Left ventricle myocardium inferior (tissue), 1 donor: Measurements from ENCODE around the gene CAMK2D. TPM values are rescaled to one million over a fixed set of nuclear protein-coding genes. Genes with fewer than 3 reads are reported as not detected.
A peak's percentile ranks its signal among the peaks of the same experiment; 100 is the strongest.

ENCODE experiments used
- DNase-seq: peaks from one replicate; pipeline ENCODE4 v3.0.0-alpha.2; 2020
- H3K27ac ChIP-seq: fragments of 200-600 bp; replicated peaks from 2 replicates; pipeline ENCODE4 v1.8.0; 2021
- H3K27me3 ChIP-seq: fragments of 200-600 bp; 2 replicates; pipeline ENCODE4 v1.8.0; 2021; ENCODE audit warnings: low read depth
- H3K36me3 ChIP-seq: fragments of 200-600 bp; 2 replicates; pipeline ENCODE4 v1.8.0; 2021
- H3K4me1 ChIP-seq: fragments of 200-600 bp; 2 replicates; pipeline ENCODE4 v1.8.0; 2021
- H3K4me3 ChIP-seq: fragments of 200-600 bp; 2 replicates; pipeline ENCODE4 v1.8.0; 2021; ENCODE audit warnings: mild to moderate bottlenecking, moderate library complexity
- H3K9me3 ChIP-seq: fragments of 200-600 bp; replicated peaks from 2 replicates; pipeline ENCODE4 v1.8.0; 2021
- CTCF ChIP-seq: fragments of 200-600 bp; IDR thresholded peaks from 2 replicates; pipeline ENCODE4 v1.8.0; 2021; ENCODE audit warnings: antibody characterized with exemption, mild to moderate bottlenecking, borderline replicate concordance
- intact Hi-C: fragments of 100-400 bp; cut with micrococcal nuclease; formaldehyde crosslinking; loops from one replicate; pipeline ENCODE4 v1.11.0; 2022
- total RNA-seq: library from RNA; stranded (reverse); fragmentation: NEBNext Ultra II Directional; extraction: Animal tissue kit (Norgen Biotek cat#: 25700); gene quantifications from one replicate; pipeline ENCODE4 v1.2.1, GENCODE V29; 2021
- donor health status: DM: no; HTN: yes; CAD: no; lungs with severe emphysema.

Gene CAMK2D
- total RNA-seq, 1 donor from 2014 or later, result 223 TPM

- no peak for DNase-seq
- no peak for TF ChIP-seq CTCF
- intact Hi-C loops, result no loop called here
- Histone ChIP-seq H3K36me3 (peaks cover 17% of the 10 kb centered on the region), H3K27me3 (no peaks in the 10 kb centered on the region), H3K4me3 (no peak overlapping the region), H3K27ac (peak overlapping the region; percentile 56), H3K4me1 (peaks cover 60% of the 10 kb centered on the region), H3K9me3 (peaks cover 7% of the 10 kb centered on the region)
Measured at GRCh38 chr4:113601636-113602035, 159.9 kb downstream of the CAMK2D start.

GRCh38 chr4:113596396-113596795 is 165.1 kb downstream of the CAMK2D start:
- intact Hi-C loops, result no loop called here
- Histone ChIP-seq H3K9me3 (no peaks in the 10 kb centered on the region), H3K4me3 (no peak overlapping the region), H3K27ac (no peak overlapping the region), H3K4me1 (peaks cover 52% of the 10 kb centered on the region), H3K36me3 (peaks cover 3% of the 10 kb centered on the region), H3K27me3 (no peaks in the 10 kb centered on the region)
- no peak for DNase-seq
- no peak for TF ChIP-seq CTCF

- no peak overlapping the region for H3K4me3 ChIP-seq
- no peaks in the 10 kb centered on the region for H3K9me3 ChIP-seq
- H3K27ac ChIP-seq, result peak overlapping the region; percentile 63
- H3K4me1 ChIP-seq, result peaks cover 63% of the 10 kb centered on the region
- no peak for DNase-seq
- intact Hi-C loops, result no loop called here
- peaks cover 3% of the 10 kb centered on the region for H3K36me3 ChIP-seq
- H3K27me3 ChIP-seq, result no peaks in the 10 kb centered on the region
- no peak for TF ChIP-seq CTCF
Measured at GRCh38 chr4:113594231-113594556, 167.3 kb downstream of the CAMK2D start.

GRCh38 chr4:113593400-113594230 is 167.9 kb downstream of the CAMK2D start:
- DNase-seq, result no peak
- H3K4me3 ChIP-seq, result no peak overlapping the region
- TF ChIP-seq CTCF, result no peak
- intact Hi-C loops, result no loop called here
- peaks cover 63% of the 10 kb centered on the region for H3K4me1 ChIP-seq
- H3K9me3 ChIP-seq, result no peaks in the 10 kb centered on the region
- peaks cover 3% of the 10 kb centered on the region for H3K36me3 ChIP-seq
- H3K27ac ChIP-seq, result peak overlapping the region; percentile 63
- H3K27me3 ChIP-seq, result no peaks in the 10 kb centered on the region

GRCh38 chr4:113591982-113592381 is 169.6 kb downstream of the CAMK2D start:
- H3K27ac ChIP-seq, result peak overlapping the region; percentile 43

More at GRCh38 chr4:113591982-113592381, 169.6 kb downstream of the CAMK2D start:
- DNase-seq, result no peak
- Histone ChIP-seq H3K4me1 (peaks cover 66% of the 10 kb centered on the region), H3K36me3 (peaks cover 2% of the 10 kb centered on the region), H3K9me3 (no peaks in the 10 kb centered on the region), H3K4me3 (no peak overlapping the region), H3K27me3 (no peaks in the 10 kb centered on the region)
- intact Hi-C loops, result no loop called here
- TF ChIP-seq CTCF, result no peak
